22Rv1 (cell line): ENCODE data around the gene ERI3.

Source experiments
- ZFX ChIP-seq: fragments of 450-650 bp; IDR thresholded peaks from 2 replicates; pipeline ENCODE4 v1.6.1; 2017; ENCODE audit warnings: antibody characterized with exemption, borderline replicate concordance
- TF ChIP-seq, protein P1 (sequence below): fragments of 450-650 bp; IDR thresholded peaks from 2 replicates; pipeline ENCODE4 v1.5.1; 2017; ENCODE audit warnings: mild to moderate bottlenecking

GRCh38 chr1:44366371-44366975, 11.4 kb upstream of the ERI3 start:
- TF ChIP-seq, protein P1, sequence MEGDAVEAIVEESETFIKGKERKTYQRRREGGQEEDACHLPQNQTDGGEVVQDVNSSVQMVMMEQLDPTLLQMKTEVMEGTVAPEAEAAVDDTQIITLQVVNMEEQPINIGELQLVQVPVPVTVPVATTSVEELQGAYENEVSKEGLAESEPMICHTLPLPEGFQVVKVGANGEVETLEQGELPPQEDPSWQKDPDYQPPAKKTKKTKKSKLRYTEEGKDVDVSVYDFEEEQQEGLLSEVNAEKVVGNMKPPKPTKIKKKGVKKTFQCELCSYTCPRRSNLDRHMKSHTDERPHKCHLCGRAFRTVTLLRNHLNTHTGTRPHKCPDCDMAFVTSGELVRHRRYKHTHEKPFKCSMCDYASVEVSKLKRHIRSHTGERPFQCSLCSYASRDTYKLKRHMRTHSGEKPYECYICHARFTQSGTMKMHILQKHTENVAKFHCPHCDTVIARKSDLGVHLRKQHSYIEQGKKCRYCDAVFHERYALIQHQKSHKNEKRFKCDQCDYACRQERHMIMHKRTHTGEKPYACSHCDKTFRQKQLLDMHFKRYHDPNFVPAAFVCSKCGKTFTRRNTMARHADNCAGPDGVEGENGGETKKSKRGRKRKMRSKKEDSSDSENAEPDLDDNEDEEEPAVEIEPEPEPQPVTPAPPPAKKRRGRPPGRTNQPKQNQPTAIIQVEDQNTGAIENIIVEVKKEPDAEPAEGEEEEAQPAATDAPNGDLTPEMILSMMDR = no peak
- TF ChIP-seq ZFX = no peak
